ENCODE results near the gene CHCHD6. TPM values are rescaled to one million over a fixed set of nuclear protein-coding genes. Genes with fewer than 3 reads are reported as not detected.

Gene CHCHD6
- polyA plus RNA-seq, 4 donors = 2.2 to 15.0 (median 7.4) TPM

DNA sequence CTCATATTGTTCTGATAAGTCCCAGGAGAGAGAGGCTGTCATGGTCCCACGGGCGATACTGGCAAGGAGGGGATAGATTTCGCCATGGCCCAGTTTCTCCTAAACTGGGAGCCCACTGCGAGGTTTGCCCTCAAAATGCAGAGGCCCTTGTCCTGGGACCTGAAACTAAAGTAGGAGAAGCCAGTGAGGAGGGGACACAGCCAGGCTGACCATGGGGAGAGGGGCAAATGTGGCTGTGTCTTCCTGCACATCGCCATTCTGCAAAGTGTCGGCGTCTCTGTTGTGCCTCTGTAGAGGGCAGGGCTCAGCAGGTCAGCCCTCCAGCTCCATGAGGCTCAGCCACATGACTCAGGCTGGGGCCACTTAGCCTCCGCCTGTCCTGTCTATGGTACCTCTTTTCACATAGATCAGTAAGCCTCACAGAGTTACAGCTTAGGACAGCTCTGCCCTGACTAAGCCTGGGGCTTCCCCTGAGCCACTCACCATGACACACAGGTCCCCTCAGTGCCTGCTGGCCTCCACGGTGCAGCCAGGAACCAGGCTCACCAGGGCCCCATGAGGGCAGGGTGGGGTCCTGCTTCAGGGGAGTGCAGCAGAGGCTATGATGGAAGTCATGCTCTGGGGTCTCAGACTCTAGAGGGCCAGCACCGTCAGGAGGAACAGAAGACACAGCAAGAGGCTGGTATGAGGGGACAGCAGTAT, 250.3 kb downstream of the CHCHD6 start:
- DNase-seq (no peak), FAIRE-seq (no peak)
- Histone ChIP-seq H3K4me3 (ENCODE audit: low read depth in 1 of 3, low read length in 3 of 3) (no peak overlapping the region), H3K4me1 (ENCODE audit: control insufficient read depth in 3 of 3, insufficient read depth in 2 of 3, low read depth in 1 of 3, low read length in 2 of 3) (no peaks in the 10 kb centered on the region), H3K9me3 (ENCODE audit: control insufficient read depth in 2 of 2, insufficient read depth in 1 of 2, low read depth in 1 of 2, low read length in 1 of 2) (no peaks in the 10 kb centered on the region), H3K36me3 (ENCODE audit: control insufficient read depth in 3 of 3, insufficient read depth in 2 of 3, low read depth in 1 of 3, low read length in 3 of 3) (peaks cover 0 to 2% (median 0%) of the 10 kb centered on the region in 3 donors), H3K27me3 (ENCODE audit: control insufficient read depth in 3 of 3, insufficient read depth in 3 of 3, low read length in 3 of 3) (no peaks in the 10 kb centered on the region), H3K27ac (ENCODE audit: low read depth in 1 of 3, low read length in 2 of 3) (no peak overlapping the region)
- WGBS, 3 donors = 86 to 93% (median 89%) methylated on average over 10 of the region's 10 CpGs

DNA sequence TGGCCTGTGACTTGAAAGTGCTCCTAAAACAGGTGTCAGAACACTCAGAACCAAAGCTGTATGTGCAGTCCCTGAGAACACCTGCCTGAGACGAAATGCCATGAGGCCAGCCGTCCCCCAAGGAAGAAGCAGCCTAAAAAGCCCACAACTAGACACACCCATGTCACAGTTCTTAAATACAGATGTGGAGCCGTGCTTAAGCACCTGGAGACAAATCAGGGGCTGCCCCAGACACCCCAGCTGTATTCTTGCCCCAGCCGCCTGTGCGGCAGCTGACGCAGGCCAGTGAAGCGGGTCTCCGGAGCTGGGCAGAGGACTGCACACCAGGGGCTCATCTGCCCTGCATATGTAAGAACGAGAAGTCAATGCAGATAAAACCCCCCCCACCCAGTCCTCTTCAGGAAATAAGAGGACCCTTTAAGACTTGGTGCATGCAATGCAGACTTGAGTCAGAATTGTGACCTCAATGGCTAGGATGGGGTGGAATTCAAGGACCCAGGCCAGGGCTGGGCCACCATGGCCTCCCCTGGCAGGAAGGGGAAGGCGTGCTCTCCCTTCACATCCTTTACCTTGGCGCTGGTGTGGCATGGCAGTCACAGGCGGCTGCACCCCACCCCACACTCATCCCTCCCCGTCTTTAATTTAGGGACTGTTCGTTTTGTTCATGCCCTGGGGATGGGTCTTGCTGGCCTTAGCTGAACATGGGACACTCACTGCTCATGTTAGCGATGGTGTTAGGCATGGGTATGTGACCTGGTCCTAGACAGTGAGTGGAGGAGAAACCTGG, 251.2 kb downstream of the CHCHD6 start:
- Histone ChIP-seq H3K4me3 (ENCODE audit: low read depth in 1 of 3, low read length in 3 of 3) (no peak overlapping the region), H3K36me3 (ENCODE audit: control insufficient read depth in 3 of 3, insufficient read depth in 2 of 3, low read depth in 1 of 3, low read length in 3 of 3) (no peaks in the 10 kb centered on the region), H3K27me3 (ENCODE audit: control insufficient read depth in 3 of 3, insufficient read depth in 3 of 3, low read length in 3 of 3) (no peaks in the 10 kb centered on the region), H3K9me3 (ENCODE audit: control insufficient read depth in 2 of 2, insufficient read depth in 1 of 2, low read depth in 1 of 2, low read length in 1 of 2) (no peaks in the 10 kb centered on the region), H3K4me1 (ENCODE audit: control insufficient read depth in 3 of 3, insufficient read depth in 2 of 3, low read depth in 1 of 3, low read length in 2 of 3) (no peaks in the 10 kb centered on the region), H3K27ac (ENCODE audit: low read depth in 1 of 3, low read length in 2 of 3) (no peak overlapping the region)
- 86 to 92% (median 88%) methylated on average over 15 of the region's 15 CpGs for WGBS, 3 donors
- FAIRE-seq (no peak), DNase-seq (no peak)

DNA sequence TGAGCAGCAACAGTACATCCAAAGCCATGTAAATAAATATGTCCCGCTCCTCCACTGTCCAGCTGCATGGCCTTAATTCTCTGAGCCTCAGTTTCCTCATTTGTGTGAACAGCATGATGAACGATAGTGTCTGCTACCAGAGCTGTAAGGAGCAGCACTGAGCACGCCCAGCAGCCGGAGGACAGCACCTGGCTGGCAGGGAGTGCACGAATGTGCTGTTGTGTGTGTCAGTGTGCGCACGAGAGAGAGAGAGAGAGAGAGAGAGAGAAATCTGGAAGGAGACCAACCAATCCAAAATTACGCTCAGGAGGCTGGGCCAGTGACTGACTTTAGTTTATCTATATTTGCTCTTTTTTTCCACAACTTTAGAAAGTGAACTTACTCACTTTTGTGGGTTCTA, 252.3 kb downstream of the CHCHD6 start:
- 76 to 81% (median 78%) methylated on average over 8 of the region's 8 CpGs for WGBS, 3 donors
- Histone ChIP-seq H3K9me3 (ENCODE audit: control insufficient read depth in 2 of 2, insufficient read depth in 1 of 2, low read depth in 1 of 2, low read length in 1 of 2) (no peaks in the 10 kb centered on the region), H3K4me3 (ENCODE audit: low read depth in 1 of 3, low read length in 3 of 3) (no peak overlapping the region), H3K27ac (ENCODE audit: low read depth in 1 of 3, low read length in 2 of 3) (no peak overlapping the region), H3K4me1 (ENCODE audit: control insufficient read depth in 3 of 3, insufficient read depth in 2 of 3, low read depth in 1 of 3, low read length in 2 of 3) (no peaks in the 10 kb centered on the region), H3K36me3 (ENCODE audit: control insufficient read depth in 3 of 3, insufficient read depth in 2 of 3, low read depth in 1 of 3, low read length in 3 of 3) (no peaks in the 10 kb centered on the region), H3K27me3 (ENCODE audit: control insufficient read depth in 3 of 3, insufficient read depth in 3 of 3, low read length in 3 of 3) (no peaks in the 10 kb centered on the region)
- FAIRE-seq (no peak), DNase-seq (no peak)

DNA sequence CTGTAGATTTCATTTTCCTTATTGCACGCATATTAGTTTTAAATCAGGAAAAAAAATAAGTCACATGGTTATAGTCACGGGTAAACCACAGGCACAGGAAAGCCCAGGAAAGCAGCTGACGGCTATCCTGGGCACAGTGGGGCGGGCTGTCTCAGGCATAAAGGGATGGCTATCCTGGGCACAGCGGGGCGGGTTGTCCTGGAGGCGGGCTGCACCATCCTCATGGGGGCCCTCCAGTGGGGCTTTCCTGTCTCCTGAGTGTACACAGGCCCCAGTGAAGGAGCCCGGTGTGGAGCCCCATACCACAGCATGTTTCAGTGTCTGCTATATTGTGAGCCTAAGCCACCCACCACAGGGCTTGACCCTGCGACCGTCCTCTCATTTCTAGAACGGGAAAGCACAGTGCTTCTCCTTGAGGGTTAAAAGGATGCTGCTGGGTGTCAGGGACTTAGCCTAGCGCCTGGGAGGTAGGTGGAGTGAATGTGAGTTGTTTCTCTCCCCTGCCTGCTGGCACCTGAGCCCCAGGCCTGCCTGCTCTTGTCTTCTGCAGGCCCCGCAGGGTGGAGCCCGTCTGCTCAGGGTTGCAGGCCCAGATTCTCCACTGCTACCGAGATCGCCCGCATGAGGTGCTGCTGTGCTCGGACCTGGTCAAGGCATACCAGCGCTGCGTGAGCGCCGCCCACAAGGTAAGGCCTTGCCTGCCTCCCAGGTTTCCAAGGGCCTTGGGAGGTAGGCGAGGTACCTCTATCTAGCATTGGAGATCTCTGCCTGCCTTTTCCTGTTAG, 253.0 kb downstream of the CHCHD6 start:
- no peaks in the 10 kb centered on the region for H3K27me3 ChIP-seq (ENCODE audit: control insufficient read depth in 3 of 3, insufficient read depth in 3 of 3, low read length in 3 of 3)
- no peaks in the 10 kb centered on the region for H3K36me3 ChIP-seq (ENCODE audit: control insufficient read depth in 3 of 3, insufficient read depth in 2 of 3, low read depth in 1 of 3, low read length in 3 of 3)
- FAIRE-seq = no peak
- no peaks in the 10 kb centered on the region for H3K4me1 ChIP-seq (ENCODE audit: control insufficient read depth in 3 of 3, insufficient read depth in 2 of 3, low read depth in 1 of 3, low read length in 2 of 3)
- no peak overlapping the region for H3K27ac ChIP-seq (ENCODE audit: low read depth in 1 of 3, low read length in 2 of 3)
- no peak overlapping the region for H3K4me3 ChIP-seq (ENCODE audit: low read depth in 1 of 3, low read length in 3 of 3)
- DNase-seq = no peak
- no peaks in the 10 kb centered on the region for H3K9me3 ChIP-seq (ENCODE audit: control insufficient read depth in 2 of 2, insufficient read depth in 1 of 2, low read depth in 1 of 2, low read length in 1 of 2)
- WGBS, 3 donors = 88 to 91% (median 89%) methylated on average over 23 of the region's 23 CpGs

DNA sequence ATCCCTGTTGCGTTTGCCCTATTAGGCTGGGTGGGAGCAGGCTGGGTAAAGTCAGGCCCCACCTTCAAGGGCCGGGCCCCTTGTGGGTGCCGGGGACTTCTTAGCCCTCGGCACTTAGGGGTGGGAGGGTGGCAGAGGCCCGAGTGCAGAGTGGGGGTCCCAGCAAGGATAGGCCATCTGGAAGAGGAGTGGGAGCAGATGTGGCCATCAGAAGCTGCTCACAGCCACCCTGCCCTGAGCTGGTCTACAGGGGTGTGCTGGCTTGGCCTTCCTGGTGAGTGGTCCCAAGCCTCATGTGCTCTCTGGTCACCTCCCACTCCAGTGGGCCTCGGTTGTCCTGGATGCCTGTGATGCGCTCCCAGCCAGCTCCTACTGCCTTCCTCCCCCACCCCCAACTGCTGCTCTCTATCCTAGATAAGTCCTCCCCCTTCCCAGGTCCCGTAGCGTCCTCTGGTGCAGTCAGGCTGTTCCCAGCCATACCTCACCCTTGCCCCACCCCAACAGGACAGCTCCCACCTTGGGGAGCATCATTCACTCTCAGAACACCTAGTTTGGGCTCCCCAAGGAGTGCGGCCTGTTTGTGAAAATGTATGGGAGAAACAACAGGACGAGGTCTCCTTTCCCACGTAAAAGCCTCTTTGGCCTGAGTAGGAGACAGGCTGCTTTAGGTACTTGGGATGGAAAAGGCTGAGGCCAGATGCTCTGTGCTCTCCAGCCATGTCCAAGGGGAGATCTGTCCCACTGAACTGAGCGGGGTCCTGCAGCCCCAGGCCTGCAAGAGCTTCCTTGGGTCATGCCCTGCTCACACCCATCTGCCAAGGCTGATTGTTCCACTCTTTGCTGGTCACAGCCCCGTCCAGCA, 254.0 kb downstream of the CHCHD6 start:
- H3K36me3 ChIP-seq (ENCODE audit: control insufficient read depth in 3 of 3, insufficient read depth in 2 of 3, low read depth in 1 of 3, low read length in 3 of 3) = no peaks in the 10 kb centered on the region
- FAIRE-seq (no peak), DNase-seq (no peak)
- H3K4me1 ChIP-seq (ENCODE audit: control insufficient read depth in 3 of 3, insufficient read depth in 2 of 3, low read depth in 1 of 3, low read length in 2 of 3) = no peaks in the 10 kb centered on the region
- H3K27ac ChIP-seq (ENCODE audit: low read depth in 1 of 3, low read length in 2 of 3) = no peak overlapping the region
- 89 to 95% (median 91%) methylated on average over 14 of the region's 14 CpGs for WGBS, 3 donors
- no peaks in the 10 kb centered on the region for H3K27me3 ChIP-seq (ENCODE audit: control insufficient read depth in 3 of 3, insufficient read depth in 3 of 3, low read length in 3 of 3)
- no peaks in the 10 kb centered on the region for H3K9me3 ChIP-seq (ENCODE audit: control insufficient read depth in 2 of 2, insufficient read depth in 1 of 2, low read depth in 1 of 2, low read length in 1 of 2)
- no peak overlapping the region for H3K4me3 ChIP-seq (ENCODE audit: low read depth in 1 of 3, low read length in 3 of 3)

- Histone ChIP-seq H3K36me3 (ENCODE audit: control insufficient read depth in 3 of 3, insufficient read depth in 2 of 3, low read depth in 1 of 3, low read length in 3 of 3) (no peaks in the 10 kb centered on the region), H3K4me1 (ENCODE audit: control insufficient read depth in 3 of 3, insufficient read depth in 2 of 3, low read depth in 1 of 3, low read length in 2 of 3) (no peaks in the 10 kb centered on the region), H3K27ac (ENCODE audit: low read depth in 1 of 3, low read length in 2 of 3) (no peak overlapping the region), H3K9me3 (ENCODE audit: control insufficient read depth in 2 of 2, insufficient read depth in 1 of 2, low read depth in 1 of 2, low read length in 1 of 2) (no peaks in the 10 kb centered on the region), H3K4me3 (ENCODE audit: low read depth in 1 of 3, low read length in 3 of 3) (no peak overlapping the region), H3K27me3 (ENCODE audit: control insufficient read depth in 3 of 3, insufficient read depth in 3 of 3, low read length in 3 of 3) (no peaks in the 10 kb centered on the region)
- 80 to 88% (median 80%) methylated on average over 9 to 10 of the region's 10 CpGs for WGBS, 3 donors
- no peak for DNase-seq
- no peak for FAIRE-seq
Measured at GRCh38 chr3:126958638-126959085, 254.6 kb downstream of the CHCHD6 start.

DNA sequence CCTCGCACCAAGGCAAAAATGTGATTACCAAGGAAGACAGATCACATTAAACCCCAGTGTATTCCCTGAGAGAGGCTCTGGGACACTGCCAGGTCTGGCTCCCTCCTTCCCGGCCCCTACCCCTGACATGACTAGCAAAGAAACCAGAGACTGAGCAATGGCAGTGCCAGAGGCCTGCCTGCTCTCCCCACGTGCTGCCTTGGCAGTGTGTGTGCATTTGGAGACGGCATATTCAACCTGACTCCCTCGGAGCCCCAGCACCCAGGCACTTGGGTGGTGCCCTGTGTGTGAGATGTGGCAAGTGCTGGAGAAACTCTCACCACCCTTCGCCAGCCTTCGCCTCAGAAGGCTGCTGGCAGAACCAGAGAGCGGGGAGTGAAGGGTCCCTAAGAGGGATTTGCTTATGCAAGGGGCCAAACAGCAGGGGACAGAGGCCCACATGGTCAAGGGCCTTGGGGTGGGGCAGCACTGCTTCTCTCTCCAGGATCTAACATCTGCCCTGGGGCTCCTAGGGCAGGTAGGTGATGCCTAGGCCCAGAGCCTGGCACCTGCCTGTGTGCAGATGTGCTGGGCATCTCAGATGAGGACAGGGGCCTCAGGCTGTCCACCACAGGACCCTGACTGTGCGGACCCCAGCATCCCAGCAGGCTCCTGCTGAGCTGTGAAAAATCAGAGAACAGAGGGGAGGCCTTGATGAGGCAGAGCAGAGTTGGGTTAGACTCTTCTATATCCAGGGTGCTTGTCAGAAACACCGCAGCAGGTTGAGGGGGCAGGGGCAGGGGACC, 255.3 kb downstream of the CHCHD6 start:
- FAIRE-seq = no peak
- WGBS, 3 donors = 80 to 85% (median 85%) methylated on average over 10 of the region's 10 CpGs
- Histone ChIP-seq H3K27me3 (ENCODE audit: control insufficient read depth in 3 of 3, insufficient read depth in 3 of 3, low read length in 3 of 3) (no peaks in the 10 kb centered on the region), H3K9me3 (ENCODE audit: control insufficient read depth in 2 of 2, insufficient read depth in 1 of 2, low read depth in 1 of 2, low read length in 1 of 2) (no peaks in the 10 kb centered on the region), H3K36me3 (ENCODE audit: control insufficient read depth in 3 of 3, insufficient read depth in 2 of 3, low read depth in 1 of 3, low read length in 3 of 3) (no peaks in the 10 kb centered on the region), H3K4me3 (ENCODE audit: low read depth in 1 of 3, low read length in 3 of 3) (no peak overlapping the region), H3K27ac (ENCODE audit: low read depth in 1 of 3, low read length in 2 of 3) (no peak overlapping the region), H3K4me1 (ENCODE audit: control insufficient read depth in 3 of 3, insufficient read depth in 2 of 3, low read depth in 1 of 3, low read length in 2 of 3) (no peaks in the 10 kb centered on the region)
- DNase-seq = no peak
